HG03159 (cell line): ENCODE data around the gene CPNE7.
"Not testable (repeated sequence)": the region's sequence is repeated elsewhere in the genome, so short reads cannot be mapped to it uniquely, and the experiment has no call there.

Source experiments
- ATAC-seq: cut with Tn5 transposase; IDR thresholded peaks from one replicate; pipeline ENCODE4 v1.9.1; 2021; ENCODE audit warnings: mild to moderate bottlenecking, moderate library complexity; ENCODE audit not compliant: unreplicated experiment

Gene CPNE7

GRCh38 chr16:89621136-89621697 lies 45.7 kb downstream of the CPNE7 start:
- no peak for ATAC-seq

- ATAC-seq: no peak
Observed at GRCh38 chr16:89621698-89622409, 46.3 kb downstream of the CPNE7 start.

- ATAC-seq: no peak
Observed at GRCh38 chr16:89623511-89624261, 48.1 kb downstream of the CPNE7 start.

GRCh38 chr16:89624777-89625761 lies 49.5 kb downstream of the CPNE7 start:
- ATAC-seq: no peak

- ATAC-seq: no peak
Observed at GRCh38 chr16:89629827-89630610, 54.5 kb downstream of the CPNE7 start.

- ATAC-seq: no peak
Observed at GRCh38 chr16:89633064-89633631, 57.6 kb downstream of the CPNE7 start.

GRCh38 chr16:89634463-89635385 lies 59.2 kb downstream of the CPNE7 start:
- not testable (repeated sequence) for ATAC-seq

- no peak for ATAC-seq
Observed at GRCh38 chr16:89636663-89637062, 61.1 kb downstream of the CPNE7 start.

GRCh38 chr16:89637379-89637778 lies 61.8 kb downstream of the CPNE7 start:
- no peak for ATAC-seq

- no peak for ATAC-seq
Observed at GRCh38 chr16:89638455-89638854, 62.9 kb downstream of the CPNE7 start.

GRCh38 chr16:89639385-89639784 lies 63.8 kb downstream of the CPNE7 start:
- ATAC-seq: no peak

GRCh38 chr16:89641458-89642119 lies 66.0 kb downstream of the CPNE7 start:
- ATAC-seq: no peak

- no peak for ATAC-seq
Observed at GRCh38 chr16:89642574-89642973, 67.0 kb downstream of the CPNE7 start.

GRCh38 chr16:89643769-89644300 lies 68.3 kb downstream of the CPNE7 start:
- no peak for ATAC-seq

- no peak for ATAC-seq
Observed at GRCh38 chr16:89645122-89645521, 69.6 kb downstream of the CPNE7 start.

- no peak for ATAC-seq
Observed at GRCh38 chr16:89646270-89646669, 70.7 kb downstream of the CPNE7 start.
